Hepatocyte (in vitro differentiated cells): ENCODE measurements around the gene GARS1. TPM values are rescaled to one million over a fixed set of nuclear protein-coding genes. Genes with fewer than 3 reads are reported as not detected.

Experiments used
- DNase-seq: peaks from one replicate; pipeline ENCODE4 v3.0.0-alpha.2; 2016; ENCODE audit warnings: low spot score
- H2AFZ ChIP-seq: fragments of 200-600 bp; sonication (generic); 2 replicates; pipeline ENCODE4 v1.6.0; 2016; ENCODE audit warnings: antibody characterized with exemption, mild to moderate bottlenecking
- H3K27ac ChIP-seq: fragments of 200-600 bp; sonication (generic); 2 replicates; pipeline ENCODE4 v1.5.1; 2016; ENCODE audit warnings: mild to moderate bottlenecking
- H3K27me3 ChIP-seq: fragments of 200-600 bp; sonication (generic); 2 replicates; pipeline ENCODE4 v1.6.1; 2016
- H3K36me3 ChIP-seq: fragments of 200-600 bp; sonication (generic); replicated peaks from 2 replicates; pipeline ENCODE4 v1.5.1; 2016; ENCODE audit warnings: low read depth; ENCODE audit not compliant: insufficient read depth
- H3K4me1 ChIP-seq: fragments of 200-600 bp; sonication (generic); 2 replicates; pipeline ENCODE4 v1.5.1; 2016; ENCODE audit warnings: mild to moderate bottlenecking, moderate library complexity; ENCODE audit not compliant: insufficient read depth
- H3K4me2 ChIP-seq: fragments of 200-600 bp; sonication (generic); 2 replicates; pipeline ENCODE4 v1.6.0; 2016
- H3K4me3 ChIP-seq: fragments of 200-600 bp; sonication (generic); 2 replicates; pipeline ENCODE4 v1.5.1; 2016; ENCODE audit warnings: mild to moderate bottlenecking
- H3K79me2 ChIP-seq: fragments of 200-600 bp; sonication (generic); 2 replicates; pipeline ENCODE4 v1.6.0; 2017; ENCODE audit warnings: mild to moderate bottlenecking
- H3K9me2 ChIP-seq: fragments of 200-600 bp; sonication (generic); replicated peaks from 2 replicates; pipeline ENCODE4 v1.6.0; 2017; ENCODE audit warnings: mild to moderate bottlenecking; ENCODE audit not compliant: insufficient read depth
- H3K9me3 ChIP-seq: fragments of 200-600 bp; sonication (generic); 2 replicates; pipeline ENCODE4 v1.5.1; 2016; ENCODE audit warnings: low read depth, mild to moderate bottlenecking
- H4K20me1 ChIP-seq: fragments of 200-600 bp; sonication (generic); 2 replicates; pipeline ENCODE4 v1.6.0; 2016; ENCODE audit warnings: mild to moderate bottlenecking; ENCODE audit not compliant: insufficient read depth, poor library complexity, severe bottlenecking
- EZH2 ChIP-seq: fragments of 200-600 bp; sonication (generic); IDR thresholded peaks from 2 replicates; pipeline ENCODE4 v1.6.1; 2016; ENCODE audit warnings: antibody characterized with exemption, mild to moderate bottlenecking, borderline replicate concordance
- EZH2phosphoT487 ChIP-seq: fragments of 200-600 bp; sonication (generic); IDR thresholded peaks from one replicate; pipeline ENCODE4 v1.6.1; 2018; ENCODE audit warnings: antibody characterized with exemption, mild to moderate bottlenecking, low read depth, moderate library complexity; ENCODE audit not compliant: unreplicated experiment, severe bottlenecking
- WGBS: methylation state at CpG from one replicate; pipeline ENCODE4 v1.1.6; 2016; ENCODE audit warnings: low lambda C conversion rate; ENCODE audit errors: missing lambda C conversion rate; 5-methylcytosine and 5-hydroxymethylcytosine counted together
- polyA plus RNA-seq: library from polyadenylated mRNA; unstranded; fragments of >200 nt; fragmentation: Nextera tagmentation; extraction: Ambion mirVana; gene quantifications from 2 replicates; pipeline ENCODE4 v1.2.1, GENCODE V29; 2016
- total RNA-seq: library from RNA; depleted of rRNA; stranded (reverse); fragments of >200 nt; gene quantifications from 2 replicates; pipeline ENCODE4 v1.2.3, GENCODE V29; 2014
- TF ChIP-seq, protein P1 (sequence below): fragments of 200-600 bp; sonication (generic); IDR thresholded peaks from 2 replicates; pipeline ENCODE4 v1.5.1; 2016; ENCODE audit warnings: antibody characterized with exemption, mild to moderate bottlenecking; ENCODE audit not compliant: poor library complexity

Gene GARS1
- total and polyA plus RNA-seq, 2 experiments from 2014 or later = 131 to 163 TPM

DNA sequence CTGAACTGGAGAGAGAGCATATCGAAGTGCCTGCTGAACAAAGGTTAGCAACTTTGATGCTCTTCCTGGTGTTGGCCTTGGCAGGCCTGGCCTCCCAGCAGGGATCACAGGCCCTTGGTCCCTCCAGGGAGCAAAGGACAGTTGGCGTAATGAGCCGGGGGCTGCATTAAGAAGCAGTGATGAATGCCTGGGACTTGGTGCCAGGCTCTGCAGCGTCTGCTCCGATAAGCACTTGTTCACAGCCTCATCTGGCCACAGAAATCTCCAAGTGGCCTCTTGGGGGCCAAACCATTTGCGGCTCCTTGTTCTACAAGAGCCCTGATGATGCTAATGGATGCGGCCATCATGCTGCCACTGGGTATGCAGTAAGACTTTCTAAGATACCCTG, 55.7 kb downstream of the GARS1 start:
- no peaks in the 10 kb centered on the region for H3K36me3 ChIP-seq
- no peak overlapping the region for H3K4me2 ChIP-seq
- TF ChIP-seq EZH2 (no peak), EZH2phosphoT487 (no peak)
- TF ChIP-seq, protein P1, sequence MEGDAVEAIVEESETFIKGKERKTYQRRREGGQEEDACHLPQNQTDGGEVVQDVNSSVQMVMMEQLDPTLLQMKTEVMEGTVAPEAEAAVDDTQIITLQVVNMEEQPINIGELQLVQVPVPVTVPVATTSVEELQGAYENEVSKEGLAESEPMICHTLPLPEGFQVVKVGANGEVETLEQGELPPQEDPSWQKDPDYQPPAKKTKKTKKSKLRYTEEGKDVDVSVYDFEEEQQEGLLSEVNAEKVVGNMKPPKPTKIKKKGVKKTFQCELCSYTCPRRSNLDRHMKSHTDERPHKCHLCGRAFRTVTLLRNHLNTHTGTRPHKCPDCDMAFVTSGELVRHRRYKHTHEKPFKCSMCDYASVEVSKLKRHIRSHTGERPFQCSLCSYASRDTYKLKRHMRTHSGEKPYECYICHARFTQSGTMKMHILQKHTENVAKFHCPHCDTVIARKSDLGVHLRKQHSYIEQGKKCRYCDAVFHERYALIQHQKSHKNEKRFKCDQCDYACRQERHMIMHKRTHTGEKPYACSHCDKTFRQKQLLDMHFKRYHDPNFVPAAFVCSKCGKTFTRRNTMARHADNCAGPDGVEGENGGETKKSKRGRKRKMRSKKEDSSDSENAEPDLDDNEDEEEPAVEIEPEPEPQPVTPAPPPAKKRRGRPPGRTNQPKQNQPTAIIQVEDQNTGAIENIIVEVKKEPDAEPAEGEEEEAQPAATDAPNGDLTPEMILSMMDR = no peak
- no peaks in the 10 kb centered on the region for H3K4me1 ChIP-seq
- H3K9me3 ChIP-seq = no peaks in the 10 kb centered on the region
- H2AFZ ChIP-seq = no peak overlapping the region
- H4K20me1 ChIP-seq = no peaks in the 10 kb centered on the region
- no peaks in the 10 kb centered on the region for H3K27me3 ChIP-seq
- H3K27ac ChIP-seq = no peak overlapping the region
- WGBS = 95% methylated on average over 7 of the region's 7 CpGs
- H3K4me3 ChIP-seq = no peak overlapping the region
- H3K79me2 ChIP-seq = no peaks in the 10 kb centered on the region
- H3K9me2 ChIP-seq = no peaks in the 10 kb centered on the region
- DNase-seq = no peak

DNA sequence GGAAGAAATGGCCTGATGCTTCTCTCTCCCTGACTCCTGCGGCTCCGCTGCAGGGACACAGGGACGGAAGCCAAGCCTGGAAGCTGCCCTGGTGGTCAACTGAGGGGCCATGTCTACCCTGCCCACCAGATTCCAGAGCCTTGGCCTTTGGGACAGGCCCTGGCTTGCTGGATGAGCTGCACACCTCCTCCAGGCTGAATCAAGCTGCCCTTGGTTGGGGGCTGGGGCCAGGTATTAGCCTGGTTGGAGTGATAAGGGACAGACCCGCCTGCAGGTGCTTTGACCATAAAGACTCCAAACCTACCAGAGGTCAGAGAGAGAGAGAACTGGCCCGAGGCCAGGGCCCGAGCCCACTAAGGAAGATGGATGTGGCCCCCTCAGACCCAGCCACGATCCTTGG, 57.5 kb downstream of the GARS1 start:
- no peaks in the 10 kb centered on the region for H3K4me1 ChIP-seq
- no peaks in the 10 kb centered on the region for H3K9me2 ChIP-seq
- H3K36me3 ChIP-seq = no peaks in the 10 kb centered on the region
- no peak overlapping the region for H3K4me3 ChIP-seq
- TF ChIP-seq EZH2 (no peak), EZH2phosphoT487 (no peak)
- TF ChIP-seq, protein P1 = no peak
- no peaks in the 10 kb centered on the region for H4K20me1 ChIP-seq
- H3K79me2 ChIP-seq = no peaks in the 10 kb centered on the region
- DNase-seq = no peak
- H3K9me3 ChIP-seq = no peaks in the 10 kb centered on the region
- H3K27me3 ChIP-seq = no peaks in the 10 kb centered on the region
- no peak overlapping the region for H2AFZ ChIP-seq
- no peak overlapping the region for H3K27ac ChIP-seq
- H3K4me2 ChIP-seq = no peak overlapping the region
- WGBS = 79% methylated on average over 7 of the region's 7 CpGs

DNA sequence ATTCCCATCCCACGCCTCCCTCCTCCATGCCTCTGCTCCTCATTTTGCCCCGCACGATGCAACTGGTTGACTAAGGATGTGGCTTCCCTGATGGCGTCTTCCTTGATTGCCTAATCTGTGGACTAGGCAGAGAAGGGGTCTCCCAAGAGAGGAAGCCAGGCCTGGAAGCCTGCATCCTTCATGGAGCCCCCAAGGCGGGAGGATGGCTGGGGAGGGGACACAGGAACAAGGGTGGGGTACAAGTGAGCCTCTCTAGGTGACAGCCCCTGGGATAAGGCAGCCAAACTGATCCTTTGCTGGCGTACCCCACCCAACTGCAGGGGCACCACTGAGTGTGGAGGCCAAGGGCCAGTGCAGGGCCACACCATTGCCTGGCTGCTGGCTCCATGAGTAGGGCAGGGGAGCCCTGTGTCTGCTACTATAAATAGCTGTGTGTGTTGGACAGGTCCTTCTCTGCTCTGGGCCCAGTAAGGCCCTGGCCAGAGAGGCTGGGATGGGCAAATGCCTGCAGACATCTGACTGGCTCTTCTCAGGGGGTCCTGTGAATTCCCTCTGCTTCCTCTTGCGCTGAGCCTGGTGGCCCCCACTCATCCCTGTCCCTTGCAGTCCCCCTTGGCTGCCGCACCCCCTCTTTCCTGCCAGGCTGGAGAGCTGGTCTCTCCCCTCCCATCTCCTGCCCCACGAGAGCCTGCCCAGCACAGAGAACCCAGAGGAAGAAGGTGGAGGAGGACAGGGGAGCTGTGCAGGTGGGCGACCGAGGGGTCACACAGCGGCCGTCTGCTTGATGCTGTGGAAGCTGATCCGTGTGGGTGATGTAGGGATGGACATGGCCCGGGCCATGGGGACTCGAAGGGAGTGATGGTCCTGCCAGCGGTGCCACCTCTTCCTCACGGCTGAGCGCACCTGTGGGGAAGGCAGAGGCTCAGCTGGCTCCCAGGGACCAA, 58.3 kb downstream of the GARS1 start:
- no peaks in the 10 kb centered on the region for H3K36me3 ChIP-seq
- no peaks in the 10 kb centered on the region for H3K9me2 ChIP-seq
- no peak for DNase-seq
- H2AFZ ChIP-seq = no peak overlapping the region
- no peaks in the 10 kb centered on the region for H3K79me2 ChIP-seq
- H3K9me3 ChIP-seq = no peaks in the 10 kb centered on the region
- TF ChIP-seq EZH2phosphoT487 (no peak), EZH2 (no peak)
- TF ChIP-seq, protein P1 = no peak
- H3K27me3 ChIP-seq = no peaks in the 10 kb centered on the region
- H3K4me2 ChIP-seq = no peak overlapping the region
- H3K4me1 ChIP-seq = no peaks in the 10 kb centered on the region
- no peak overlapping the region for H3K4me3 ChIP-seq
- H4K20me1 ChIP-seq = no peaks in the 10 kb centered on the region
- 94% methylated on average over 19 of the region's 19 CpGs for WGBS
- no peak overlapping the region for H3K27ac ChIP-seq
